HG03571 (cell line): ENCODE data around the gene KIAA0825.
"Not testable (repeated sequence)": the region's sequence is repeated elsewhere in the genome, so short reads cannot be mapped to it uniquely, and the experiment has no call there.

ENCODE experiments used
- ATAC-seq: cut with Tn5 transposase; IDR thresholded peaks from one replicate; pipeline ENCODE4 v1.9.1; 2021; ENCODE audit not compliant: unreplicated experiment

Gene KIAA0825

DNA sequence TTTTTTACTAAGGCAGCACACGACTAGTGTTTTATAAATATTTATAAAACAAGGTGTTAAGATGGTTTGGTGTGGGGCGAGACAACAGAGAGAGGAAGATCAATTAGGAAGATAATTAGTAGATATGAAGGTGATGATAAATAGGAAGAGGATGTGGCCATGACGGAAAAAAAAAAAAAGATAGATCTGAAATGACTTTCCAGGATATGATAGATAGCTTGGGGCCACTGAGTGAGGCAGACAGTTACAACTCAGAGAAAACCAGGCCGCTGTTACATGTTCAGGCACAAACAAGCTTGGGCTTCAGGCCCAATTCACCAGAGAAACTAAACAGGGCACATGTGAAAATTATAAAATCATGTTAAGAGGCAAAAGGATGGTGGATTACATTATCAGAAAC is 43.2 kb downstream of the KIAA0825 start:
- ATAC-seq = no peak

DNA sequence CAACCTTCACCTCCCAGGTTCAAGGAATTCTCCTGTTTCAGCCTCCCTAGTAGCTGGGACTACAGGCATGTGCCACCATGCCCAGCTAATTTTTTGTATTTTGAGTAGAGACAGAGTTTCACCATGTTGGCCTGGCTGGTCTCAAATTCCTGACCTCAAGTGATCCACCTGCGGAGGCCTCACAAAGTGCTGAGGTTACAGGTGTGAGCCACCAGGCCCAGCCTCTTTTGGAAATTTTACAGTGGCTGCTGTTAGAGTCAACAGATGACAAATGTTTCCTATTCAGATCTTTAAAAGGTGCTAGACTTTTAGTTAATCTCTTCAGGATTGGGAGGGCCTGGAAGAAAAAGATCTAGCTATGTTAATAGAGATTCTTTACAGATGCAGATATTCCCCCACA is 45.1 kb downstream of the KIAA0825 start:
- not testable (repeated sequence) for ATAC-seq

DNA sequence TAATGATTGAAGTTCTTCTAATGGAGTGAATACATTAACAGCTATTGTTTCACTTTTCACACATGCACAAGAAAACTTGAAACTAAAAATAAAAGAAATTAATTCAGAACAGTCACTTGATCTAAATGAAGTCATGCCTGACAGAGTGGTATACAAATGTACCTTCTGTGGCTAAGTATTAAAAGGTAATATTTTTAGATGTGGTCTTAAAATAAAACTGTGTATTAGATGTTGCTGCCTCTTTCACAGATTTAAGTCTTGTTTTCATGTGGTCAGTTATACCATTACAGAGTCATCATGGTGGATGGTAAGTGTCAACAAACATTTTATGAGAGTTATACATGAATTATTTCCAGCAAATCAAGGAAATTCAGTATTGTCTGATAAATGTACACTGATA is 47.0 kb downstream of the KIAA0825 start:
- no peak for ATAC-seq

DNA sequence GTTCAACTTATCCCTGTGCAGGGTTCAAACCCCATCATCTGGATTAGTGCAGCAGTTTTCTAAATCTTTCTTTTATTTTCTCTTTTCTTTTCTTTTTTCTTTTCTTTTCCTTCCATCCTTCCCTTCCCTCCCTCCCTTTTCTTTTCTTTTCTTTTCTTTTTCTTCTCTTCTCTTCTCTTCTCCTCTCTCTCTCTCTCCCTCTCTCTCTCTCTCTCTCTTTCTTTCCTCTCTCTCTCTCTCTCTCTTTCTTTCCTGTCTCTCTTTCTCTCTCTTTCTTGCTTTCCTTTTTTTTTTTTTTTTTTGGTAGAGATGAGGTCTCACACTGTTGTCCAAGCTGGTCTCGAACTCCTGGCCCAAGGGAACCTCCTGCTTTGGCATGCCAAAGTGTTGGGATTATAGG is 53.6 kb downstream of the KIAA0825 start:
- no peak for ATAC-seq

DNA sequence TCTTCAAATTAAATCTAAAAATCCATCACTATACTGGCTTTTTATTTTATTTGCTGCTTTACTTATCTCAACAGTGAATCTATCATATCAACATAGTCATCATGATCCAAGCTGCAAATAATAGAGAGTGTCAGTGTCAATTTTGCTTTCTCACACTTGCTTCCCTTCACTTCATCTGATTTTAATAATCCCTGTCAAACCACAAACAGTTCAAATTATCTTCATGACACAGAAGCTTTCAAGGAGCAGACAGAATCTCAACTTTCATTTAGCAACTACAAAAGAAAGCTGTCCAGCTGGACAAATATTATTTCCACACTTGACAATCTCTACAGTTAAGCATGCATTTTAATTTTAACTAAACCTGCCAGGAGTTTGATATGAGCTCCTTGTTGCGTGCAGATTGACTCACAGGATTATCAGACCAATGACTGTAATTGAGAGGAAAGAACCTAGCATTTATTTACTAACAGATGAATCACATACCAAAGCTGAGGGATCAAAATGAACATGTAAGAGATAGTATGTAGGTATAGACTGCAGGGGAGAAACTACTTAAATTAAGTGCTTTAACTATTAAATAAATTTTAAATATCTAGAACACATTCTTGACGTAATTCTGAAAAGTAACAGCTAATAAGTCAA is 56.0 kb downstream of the KIAA0825 start:
- ATAC-seq = no peak

DNA sequence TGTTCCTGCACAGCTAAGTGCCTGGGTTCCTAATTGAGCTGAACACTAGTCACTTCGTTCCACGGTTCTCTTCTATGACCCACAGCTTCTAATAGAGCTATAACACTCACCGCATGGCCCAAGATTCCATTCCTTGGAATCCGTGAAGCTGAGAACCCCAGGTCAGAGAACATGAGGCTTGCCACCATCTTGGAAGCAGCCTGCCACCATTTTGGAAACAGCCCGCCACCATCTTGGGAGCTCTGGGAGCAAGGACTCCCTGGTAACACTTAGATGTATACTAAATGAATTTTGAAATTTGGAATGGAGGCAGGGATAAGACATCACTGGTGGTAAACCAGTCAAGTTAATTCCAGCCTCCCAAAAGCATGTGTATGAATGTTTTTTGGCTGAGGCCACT is 60.4 kb downstream of the KIAA0825 start:
- no peak for ATAC-seq

DNA sequence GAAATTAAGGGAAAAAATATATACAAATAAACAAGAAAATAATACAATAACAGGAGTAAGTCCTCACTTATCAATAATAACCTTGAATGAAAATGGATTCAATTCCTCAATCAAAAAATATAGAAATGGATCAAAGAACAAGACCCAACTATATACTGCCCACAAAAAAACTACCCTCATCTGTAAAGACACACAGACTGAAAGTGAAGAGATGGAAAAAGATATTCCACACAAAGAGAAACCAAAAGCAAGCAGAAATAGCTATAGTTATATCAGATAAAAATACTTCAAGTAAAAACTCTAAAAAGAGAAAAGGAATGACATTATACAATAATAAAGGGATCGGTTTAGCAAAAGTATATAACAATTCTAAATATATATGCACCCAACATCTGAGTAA is 66.5 kb downstream of the KIAA0825 start:
- no peak for ATAC-seq

DNA sequence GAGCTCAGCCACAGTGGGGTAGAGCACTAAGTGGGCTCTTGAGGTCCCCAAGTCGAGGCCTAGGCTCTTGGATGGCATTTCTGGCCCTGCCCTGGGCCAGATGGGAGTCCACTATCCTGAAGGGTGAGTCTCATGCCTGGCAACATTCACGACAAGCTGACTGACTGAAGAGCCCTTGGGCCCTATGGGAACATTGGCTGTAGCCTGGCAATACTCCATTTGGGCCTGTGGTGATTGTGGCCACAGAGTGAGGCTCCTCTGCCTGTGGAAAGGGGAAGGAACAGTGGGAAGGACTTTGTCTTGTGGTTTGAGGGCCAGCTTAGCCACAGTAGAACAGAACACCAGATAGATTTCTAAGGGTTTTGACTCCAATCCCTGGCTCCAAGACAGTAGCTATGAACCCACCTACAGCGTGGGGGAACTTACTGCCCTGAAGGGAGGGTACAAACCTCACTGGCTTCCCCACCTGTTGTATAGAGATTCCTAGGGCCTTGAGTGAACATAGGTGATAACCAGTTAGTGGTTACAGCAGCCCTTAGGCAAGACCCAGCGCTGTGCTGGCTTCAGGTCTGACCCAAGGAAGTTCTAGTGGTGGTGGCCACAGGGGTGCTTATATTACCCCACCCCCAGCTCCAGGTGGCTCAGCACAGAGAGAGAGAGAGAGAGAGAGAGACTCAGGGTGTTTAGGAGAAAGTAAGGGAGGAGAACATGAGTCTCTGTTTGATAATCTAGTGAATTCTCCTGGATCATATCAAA is 72.4 kb downstream of the KIAA0825 start:
- no peak for ATAC-seq

DNA sequence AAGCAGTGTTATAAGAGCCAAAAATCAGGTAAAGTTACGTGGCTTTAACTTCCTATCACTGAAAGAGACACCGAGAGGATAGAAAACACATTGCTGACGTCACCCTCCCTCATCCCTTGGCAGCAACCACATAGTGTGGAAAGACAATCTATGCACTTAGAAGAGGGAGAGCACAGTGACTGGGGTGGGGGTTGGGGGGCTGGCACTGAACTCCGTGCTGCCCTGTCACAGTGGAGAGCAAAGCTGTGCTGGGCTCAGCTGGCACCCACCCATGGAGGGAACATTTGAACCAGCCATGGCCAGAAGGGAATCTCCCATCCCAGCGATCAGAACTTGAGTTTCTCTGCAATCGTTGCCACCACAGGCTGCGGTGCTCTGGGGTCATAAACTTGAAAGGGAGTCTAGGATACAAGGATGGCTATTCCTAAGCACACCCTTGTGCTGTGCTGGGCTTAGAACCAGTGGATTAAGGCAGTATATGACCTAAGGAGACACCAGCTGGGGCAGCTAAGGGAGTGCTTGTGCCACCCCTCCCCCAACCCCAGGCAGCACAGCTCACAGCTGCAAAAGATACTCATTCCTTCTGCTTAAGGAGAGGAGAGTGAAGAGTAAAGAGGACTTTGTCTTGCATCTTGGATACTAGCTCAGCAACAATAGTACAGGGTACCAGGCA is 73.4 kb downstream of the KIAA0825 start:
- no peak for ATAC-seq

DNA sequence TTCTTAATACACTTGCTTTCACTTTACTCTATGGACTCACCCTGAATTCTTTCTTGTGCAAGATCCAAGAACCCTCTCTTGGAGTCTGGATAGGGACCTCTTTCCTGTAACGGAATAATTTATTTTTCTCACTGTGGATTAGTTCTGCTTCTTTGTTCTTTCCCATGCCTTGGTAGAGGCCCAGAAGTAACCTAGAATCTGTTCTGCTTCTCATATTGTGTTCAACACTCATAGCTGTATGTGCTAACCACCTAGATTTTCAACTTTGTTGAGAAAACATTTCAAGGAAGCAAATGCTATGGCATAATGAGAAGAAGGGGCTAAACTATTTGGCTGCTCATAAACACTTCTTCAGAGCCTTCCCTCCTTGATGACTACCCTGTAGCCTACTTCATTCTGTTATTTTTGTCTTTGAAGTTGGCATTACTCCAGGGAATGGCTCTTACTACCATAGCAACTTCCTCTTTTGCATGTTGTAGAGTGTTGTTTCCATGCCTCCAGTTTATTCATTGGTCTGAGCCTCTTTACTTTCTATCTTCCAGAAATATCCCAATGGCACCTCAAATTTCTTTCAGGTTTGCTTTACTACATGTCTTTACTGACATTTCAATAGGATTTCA is 74.3 kb downstream of the KIAA0825 start:
- ATAC-seq = no peak

DNA sequence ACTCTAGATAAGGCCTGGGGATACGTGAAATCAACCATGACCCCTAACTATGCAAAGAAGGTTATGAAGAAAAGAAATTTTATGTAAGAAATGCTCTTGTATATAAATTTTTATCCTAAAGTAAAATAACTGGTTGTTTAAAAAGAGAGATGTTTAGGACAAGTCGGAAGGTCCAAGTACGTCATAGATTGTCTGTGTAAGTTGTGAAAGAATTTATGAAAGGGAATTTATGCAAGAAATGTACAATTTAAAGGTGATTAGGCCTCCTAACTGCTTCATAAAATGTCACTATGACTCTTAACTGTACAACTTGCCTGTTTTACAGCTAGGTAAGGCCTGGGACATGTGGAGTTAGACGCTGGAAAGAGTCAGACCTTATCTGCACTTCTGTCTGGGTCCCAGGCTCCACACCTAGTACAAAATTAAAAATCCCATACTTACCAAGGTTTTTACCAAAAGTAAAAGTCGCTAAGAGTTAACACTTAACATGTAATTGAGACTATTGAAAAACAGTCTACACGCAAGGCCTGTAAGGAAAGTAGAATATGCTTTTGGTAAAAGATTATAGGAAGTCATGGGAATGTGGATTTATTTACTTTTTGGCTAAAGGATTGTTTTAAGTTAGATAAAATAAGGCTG is 77.4 kb downstream of the KIAA0825 start:
- ATAC-seq = no peak

DNA sequence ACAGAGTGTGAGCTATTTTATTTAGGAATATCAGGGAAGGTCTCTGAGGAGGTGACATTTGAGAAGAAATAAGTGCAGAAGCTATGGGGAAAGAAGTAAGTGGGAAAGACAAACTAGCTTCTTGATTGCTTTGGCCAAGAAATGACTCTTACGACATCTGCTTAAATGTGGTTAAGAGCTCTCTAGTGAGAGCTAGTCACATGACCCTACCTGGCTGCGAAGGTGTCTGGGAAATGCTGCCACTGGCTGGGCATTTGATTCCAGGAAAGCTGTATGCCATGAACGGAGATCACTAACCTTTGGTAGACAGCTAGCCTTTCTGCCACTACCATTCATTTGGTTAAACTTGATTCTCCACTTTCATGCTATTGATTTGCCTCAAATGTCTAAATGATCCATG is 80.1 kb downstream of the KIAA0825 start:
- ATAC-seq = no peak

DNA sequence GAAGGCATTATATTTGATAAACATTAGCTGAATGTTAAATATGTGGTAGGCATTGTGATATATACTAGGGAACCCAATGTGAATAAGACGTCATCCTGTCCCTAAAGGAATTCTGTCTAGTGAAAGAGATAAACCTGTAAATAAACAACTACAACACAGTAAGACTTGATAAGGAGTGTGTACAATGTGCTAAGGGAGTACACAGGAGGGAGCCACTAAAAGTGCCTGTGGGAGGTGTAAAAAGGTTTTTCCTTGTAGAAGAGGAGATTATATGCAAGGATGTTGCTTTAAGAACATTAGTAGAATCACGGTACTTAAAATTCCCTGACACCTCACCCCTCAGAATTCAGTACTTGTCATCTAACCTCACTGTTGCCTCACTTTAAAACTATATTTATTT is 91.7 kb downstream of the KIAA0825 start:
- no peak for ATAC-seq

DNA sequence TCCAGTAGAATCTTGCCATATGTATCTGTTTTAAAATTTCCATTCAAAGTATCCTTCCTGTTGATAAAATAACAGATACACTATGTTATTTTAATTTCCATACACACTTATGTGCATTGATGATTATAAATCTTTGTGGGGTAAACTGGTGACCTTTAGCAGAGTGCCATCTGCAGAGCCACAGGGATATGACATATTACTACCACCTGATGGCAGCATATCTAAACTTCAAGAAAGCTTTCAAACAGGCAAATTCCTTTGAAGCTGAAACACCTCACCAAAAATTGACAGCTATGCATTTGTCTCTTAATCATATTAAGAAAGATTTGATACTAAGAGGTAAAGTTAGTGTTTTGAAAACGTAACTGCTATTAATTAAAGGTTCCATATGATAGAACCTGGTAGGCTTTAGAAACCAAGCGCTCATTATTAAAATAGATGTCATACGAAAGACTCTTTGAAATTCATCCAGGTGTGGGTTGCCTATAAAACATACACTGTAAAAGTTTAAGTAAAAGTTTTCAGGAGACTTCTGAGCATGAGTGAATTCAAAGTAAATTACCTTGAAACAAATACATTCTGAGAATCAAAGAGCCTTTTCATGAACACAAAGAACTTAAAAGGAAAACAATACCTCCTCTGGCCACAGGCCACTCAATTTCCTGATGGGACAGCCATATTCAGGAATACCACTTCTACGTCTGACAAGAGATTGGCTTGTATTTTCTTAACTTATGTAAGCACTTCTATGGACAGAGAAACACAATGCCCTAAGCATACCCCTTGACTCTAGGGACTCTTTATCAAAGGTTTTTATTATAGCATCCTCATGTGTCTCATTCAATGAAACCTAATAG is 93.3 kb downstream of the KIAA0825 start:
- peak; percentile 73 for ATAC-seq

DNA sequence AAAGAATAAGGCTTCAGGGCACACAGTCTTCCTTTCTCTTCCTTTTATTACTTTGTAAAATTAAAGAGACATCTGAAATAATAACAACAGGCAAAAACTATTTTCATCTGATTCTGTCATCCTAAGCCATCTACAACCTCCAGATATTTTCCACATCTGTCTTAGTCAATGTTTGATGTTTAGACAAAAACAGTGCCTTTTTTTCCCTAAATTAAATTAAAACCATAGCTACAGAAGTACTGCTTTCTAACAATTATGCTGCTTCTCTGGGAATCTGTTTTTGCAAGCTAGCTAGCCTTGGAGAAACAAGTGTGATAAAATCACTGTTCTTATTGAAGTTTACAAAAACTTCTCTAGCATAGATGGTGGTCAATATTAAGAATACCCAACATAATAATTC is 95.4 kb downstream of the KIAA0825 start:
- ATAC-seq = no peak

DNA sequence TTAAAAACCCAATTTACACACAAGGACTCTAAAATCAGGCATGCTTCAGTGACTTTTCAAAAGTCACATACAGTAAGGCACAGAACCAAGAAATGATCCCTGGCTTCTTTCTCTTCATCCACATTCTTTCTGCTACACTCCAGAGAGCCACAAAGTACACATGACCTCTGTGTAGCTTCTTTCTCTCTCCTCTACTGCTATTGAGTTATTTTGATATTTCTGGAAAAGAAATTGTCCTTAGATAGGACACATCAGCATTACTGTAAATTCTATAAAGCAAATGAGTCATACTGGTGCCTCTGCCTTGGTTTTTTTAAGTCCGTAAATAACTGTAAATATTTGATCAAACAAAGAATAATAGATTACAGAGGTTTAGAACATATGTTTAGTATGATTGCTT is 96.3 kb downstream of the KIAA0825 start:
- ATAC-seq = no peak

DNA sequence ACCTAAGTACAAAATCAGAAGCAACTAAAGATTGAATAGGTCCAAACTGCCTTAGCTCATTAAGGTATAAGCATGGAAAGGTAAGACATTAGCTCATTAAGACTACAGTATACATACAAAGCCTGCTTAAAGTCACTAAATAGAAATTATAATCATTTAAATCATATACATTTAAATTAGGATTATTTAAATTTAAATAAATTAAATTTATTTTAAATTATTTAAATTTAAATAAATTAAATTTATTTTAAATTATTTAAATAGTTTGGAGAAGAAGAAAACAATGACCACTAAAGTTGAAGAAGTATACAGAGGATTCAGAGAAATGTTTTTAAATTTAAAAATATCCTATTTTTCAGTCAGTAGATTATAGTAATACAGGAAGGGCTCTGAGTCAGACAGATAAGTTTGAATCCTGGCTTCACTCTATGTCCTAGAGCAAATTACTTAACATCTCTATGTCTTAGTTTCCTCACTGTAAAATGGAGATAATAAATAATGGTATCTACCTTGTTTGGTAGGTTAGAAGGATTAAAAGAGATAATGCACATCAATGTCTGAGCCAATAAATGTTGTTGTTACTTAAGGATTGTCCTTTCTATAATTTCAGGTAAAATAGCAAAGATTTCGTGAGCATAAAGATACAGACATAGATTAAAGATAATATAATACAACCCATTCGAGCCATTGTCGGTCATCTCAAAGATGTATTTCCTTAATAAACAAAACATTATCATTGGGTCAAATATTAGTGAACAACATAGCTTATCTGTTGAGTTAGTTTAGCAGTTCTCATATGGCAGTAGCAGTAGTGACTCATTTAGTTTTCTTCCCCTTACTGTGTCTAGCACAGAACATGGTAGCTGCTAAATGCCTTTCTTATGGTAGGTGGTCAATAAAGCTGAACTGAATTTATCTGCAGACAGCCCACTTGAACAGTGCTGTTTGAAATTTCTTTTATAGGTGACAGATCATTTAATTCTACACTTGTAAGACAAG is 100.6 kb downstream of the KIAA0825 start:
- ATAC-seq = no peak

DNA sequence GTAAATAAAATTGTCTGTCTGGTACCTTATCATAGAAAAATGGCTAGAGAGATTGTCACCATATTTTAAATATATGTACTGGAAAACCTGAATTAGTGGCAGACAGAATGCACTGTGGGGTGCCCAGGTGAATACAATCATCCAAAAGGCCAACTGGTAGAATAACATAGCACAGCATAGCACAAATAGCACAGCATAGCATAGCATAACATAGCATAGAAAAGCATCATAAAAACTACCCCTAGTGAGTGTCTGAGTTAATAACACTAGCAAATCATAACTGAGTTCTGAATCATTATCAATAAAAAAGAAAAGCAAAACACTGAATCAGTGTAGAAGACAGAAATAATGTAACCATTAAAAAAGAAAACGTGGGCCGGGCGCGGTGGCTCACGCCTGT is 102.3 kb downstream of the KIAA0825 start:
- ATAC-seq = no peak

DNA sequence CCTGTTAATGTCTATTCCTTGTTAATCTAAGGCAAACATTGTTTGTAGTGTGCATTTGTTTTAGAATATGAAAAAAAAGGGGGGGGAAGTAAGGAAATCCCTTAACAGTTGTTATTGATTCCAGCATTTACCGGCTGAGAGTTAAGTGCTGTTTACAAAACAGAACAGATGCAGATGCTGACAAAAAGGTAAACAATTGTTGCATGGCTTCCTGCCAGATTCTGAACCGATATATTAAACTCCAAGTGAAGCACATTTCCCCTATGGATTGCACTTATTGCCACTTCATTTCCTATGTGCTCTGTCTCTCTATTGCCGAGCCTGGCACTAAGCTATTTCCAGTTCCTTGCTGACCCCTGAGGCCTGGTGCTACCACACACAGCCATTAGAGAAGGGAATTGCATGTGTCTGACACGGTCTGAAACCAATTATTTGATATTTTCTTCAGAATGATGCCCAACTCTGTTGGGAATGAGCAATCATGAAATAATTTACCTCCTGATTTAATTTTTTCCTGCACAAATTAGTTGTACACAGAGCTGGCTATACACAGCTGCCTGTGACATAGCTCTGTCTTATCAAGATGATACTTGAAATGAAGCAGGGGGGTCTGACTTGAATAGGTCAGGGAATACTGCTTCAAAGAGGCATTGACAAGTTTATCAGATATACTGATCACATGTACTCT is 109.8 kb downstream of the KIAA0825 start:
- no peak for ATAC-seq
